HTR-8/SVneo (cell line): Measurements from ENCODE around the gene SYT14.
"Not testable (repeated sequence)": the region's sequence is repeated elsewhere in the genome, so short reads cannot be mapped to it uniquely, and the experiment has no call there.

Experiments used
- DNase-seq: peaks from one replicate; pipeline ENCODE4 v3.0.0; 2011; ENCODE audit warnings: low spot score, mixed read lengths; ENCODE audit not compliant: insufficient read length
- FAIRE-seq: peaks from 2 replicates; lab custom pipeline; 2011; peaks lifted over from hg19 to GRCh38; lab: Jason Lieb, UNC

The SYT14 gene

DNA sequence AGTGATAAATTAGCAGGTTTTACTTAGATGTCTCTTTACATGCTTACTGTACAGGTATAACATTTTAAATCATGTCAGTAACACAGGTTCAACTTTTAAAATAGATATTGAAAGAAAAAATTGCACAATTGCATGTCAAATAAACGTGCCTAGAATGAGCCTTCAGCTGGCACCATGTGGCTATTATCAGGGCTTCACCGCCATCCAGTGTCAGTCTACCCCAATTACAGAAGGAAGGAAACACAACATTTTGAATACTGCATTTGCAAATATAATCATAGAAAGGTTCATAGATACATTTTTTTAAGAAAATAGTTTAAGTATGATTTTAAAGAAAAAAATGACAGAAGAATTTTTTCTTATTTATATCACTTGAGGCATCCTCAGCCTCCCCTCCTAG, 247.0 kb downstream of the SYT14 start:
- DNase-seq (no peak), FAIRE-seq (no peak)

DNA sequence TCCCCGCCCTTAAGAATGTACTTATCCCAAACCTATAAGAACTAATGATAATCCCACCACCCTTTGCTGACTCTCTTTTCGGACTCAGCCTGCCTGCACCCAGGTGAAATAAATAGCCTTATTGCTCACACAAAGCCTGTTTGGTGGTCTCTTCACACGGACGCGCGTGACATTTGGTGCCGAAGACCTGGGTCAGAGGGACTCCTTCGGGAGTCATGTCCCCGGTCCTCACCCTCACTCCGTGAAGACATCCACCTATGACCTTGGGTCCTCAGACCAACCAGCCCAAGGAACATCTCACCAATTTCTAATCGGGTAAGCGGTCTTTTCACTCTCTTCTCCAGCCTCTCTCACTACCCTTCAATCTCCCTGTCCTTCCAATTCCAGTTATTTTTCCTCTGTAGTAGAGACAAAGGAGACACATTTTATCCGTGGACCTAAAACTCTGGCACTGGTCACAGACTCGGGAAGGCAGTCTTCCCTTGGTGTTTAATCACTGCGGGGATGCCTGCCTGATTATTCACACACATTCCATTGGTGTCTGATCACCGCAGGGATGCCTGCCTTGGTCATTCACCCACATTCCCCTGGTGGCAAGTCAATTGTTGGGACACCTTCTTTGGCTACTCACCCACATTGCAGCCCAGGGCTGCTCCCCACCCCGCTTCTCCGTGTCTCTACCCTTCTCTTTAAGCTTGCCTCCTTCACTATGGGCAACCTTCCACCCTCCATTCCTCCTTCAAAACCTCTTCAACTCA, 250.0 kb downstream of the SYT14 start:
- not testable (repeated sequence) for DNase-seq
- FAIRE-seq: peak; percentile 80

DNA sequence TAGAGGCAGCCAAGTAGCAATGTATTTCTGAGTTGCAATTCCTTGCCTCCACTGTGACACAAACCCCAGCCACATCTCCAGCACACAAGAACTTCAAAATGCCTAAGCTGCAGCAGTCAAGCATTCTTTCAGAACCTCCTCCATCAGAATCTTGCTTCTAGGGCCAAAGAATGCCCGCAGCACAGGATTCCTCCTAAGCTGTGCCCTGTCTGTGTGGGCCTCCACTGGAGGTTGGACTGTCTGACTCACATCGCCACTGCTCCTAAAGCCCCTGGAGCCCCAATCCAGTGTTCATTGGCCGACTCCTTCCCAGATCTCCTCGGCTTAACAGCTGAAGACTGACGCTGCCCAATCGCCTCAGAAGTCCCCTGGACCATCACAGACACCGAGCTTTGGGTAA, 251.4 kb downstream of the SYT14 start:
- FAIRE-seq (no peak), DNase-seq (no peak)

DNA sequence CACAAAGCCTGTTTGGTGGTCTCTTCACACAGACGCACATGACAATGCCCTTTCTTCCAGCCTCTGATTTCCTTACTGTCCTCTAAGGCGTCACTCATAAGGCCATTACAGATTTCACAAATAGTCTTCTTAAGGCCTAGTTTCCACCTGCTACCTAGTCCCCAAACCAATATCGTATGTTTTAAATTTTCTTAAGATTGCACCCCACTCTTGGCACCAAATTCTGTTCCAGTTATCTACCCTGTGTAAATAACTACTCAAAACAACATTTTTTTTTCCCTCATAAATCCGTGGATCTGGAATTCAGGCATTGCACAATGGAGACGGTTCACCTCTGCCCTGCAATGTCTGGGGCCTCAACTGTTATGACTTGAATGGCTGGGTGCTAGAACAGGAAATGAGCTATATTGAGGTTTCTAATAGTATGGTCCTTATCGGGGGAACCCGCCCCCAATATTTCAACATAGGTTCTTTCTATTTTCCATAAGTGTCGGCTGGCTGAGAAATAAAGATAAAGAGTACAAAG, 257.7 kb downstream of the SYT14 start:
- no peak for DNase-seq
- no peak for FAIRE-seq

DNA sequence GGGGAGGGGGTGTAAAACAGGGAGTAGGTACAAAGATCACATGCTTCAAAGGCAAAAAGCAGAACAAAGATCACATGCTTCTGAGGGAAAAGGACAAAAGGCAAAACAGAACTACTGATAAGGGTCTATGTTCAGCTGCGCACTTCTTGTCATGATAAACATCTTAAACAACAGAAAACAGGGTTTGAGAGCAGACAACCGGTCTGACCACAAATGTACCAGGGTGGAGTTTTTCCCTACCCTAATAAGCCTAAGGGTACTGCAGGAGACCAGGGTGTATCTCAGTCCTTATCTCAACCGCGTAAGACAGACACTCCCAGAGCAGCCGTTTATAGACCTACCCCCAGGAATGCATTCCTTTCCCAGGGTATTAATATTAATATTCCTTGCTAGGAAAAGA, 258.2 kb downstream of the SYT14 start:
- FAIRE-seq: not testable (repeated sequence)

DNA sequence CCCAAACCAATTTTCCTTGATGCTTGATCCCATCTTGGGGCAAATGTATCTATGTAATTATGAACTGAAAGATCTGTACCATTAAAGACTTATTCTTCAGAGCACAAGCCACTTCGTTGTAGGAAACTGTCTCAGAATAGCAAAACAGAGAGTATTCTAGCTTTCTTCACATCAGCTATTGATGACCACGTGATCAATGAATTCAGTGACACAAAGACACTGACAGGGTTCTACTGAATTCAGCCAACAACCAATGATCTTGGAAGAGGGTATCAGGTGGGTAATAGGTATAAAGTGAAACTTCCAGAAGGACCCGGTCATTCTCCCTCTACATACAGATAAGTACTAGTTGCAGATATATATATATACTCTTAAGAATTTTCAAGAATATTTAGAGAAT, 260.8 kb downstream of the SYT14 start:
- FAIRE-seq (no peak), DNase-seq (no peak)

More for the DNA sequence above, 258.2 kb downstream of the SYT14 start:
- DNase-seq: not testable (repeated sequence)

DNA sequence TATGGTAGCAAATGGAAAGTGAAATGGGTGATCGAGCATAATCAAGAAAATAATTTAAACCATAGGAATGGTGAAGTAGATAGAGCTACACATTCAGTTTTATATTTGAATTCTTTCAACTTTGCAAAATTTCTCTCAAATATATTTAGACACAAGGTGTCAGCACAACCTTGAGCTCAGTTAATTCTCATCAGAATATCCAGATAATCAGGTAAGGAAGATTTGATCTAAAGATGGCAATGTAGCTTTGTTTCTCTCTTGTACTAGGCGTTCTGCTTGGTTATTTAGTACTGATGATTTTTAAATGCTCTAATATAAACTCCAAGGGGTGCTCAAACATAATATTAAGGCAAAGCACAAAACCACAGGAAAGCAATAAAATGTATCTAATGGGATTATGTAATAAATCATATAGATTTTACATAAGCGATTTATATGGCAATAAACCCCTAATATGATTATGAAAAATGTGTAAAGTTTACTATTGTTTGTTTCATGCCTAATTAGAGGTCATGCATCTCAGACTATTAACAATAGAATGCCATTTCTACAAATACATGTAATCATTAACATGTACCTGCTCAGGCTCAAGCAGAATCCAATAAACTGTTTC, 262.2 kb downstream of the SYT14 start:
- DNase-seq (no peak), FAIRE-seq (no peak)

DNA sequence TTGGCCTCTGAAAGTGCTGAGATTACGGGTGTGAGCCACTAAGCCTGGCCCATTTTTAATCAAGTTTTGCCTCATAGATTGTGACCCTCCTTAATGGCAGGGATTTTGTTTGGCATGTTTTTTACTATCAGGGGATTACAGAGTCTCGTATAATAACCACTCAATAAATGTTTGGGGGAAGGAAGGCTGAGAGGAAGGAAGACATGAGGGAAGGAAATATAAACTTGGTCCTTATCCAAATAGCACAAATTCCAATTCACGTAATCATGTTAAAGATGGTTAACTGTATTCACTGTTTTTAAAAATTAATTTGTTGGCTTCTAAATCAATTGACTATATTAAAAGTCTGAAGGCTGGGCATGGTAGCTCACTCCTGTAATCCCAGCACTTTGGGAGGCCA, 263.7 kb downstream of the SYT14 start:
- FAIRE-seq (no peak), DNase-seq (no peak)

DNA sequence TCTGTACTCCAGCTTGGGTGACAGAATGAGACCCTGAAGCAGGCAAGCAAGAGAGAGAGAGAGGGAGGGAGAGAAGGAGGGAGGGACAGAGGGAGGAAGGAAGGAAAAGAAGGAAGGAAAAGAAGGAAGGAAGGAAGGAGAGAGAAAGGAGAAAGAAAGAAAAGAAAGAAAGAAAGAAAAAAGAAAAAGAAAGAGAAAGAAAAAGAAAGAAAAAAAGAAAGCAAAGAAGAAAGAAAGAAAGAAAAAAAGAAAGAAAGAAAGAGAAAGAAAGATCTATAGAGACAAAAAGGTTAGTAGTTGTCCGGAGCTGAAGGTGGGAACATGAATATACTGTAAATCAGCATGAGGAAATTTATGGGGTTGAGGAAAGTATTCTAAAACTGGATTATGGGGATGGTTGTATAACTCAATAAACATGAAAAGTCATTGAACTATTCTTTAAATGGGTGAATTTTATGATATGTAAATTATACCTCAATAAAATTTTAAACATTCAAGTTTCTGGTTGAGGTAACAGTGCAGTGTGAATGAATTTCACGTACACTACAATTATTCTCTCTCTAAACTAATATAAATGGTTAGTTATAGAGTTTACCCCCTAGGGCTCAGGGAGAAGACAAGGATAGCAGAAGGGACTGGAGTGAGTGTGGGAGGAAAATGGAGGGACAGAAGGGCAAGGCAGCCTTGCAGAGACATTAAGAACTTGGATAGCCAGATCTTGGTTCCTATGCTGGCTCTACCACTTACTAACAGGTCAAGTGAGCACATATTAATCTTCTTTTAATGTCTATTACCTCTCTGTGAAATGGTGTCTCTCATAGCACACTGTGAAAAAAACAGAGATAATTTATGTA, 269.8 kb downstream of the SYT14 start:
- DNase-seq (no peak), FAIRE-seq (no peak)

DNA sequence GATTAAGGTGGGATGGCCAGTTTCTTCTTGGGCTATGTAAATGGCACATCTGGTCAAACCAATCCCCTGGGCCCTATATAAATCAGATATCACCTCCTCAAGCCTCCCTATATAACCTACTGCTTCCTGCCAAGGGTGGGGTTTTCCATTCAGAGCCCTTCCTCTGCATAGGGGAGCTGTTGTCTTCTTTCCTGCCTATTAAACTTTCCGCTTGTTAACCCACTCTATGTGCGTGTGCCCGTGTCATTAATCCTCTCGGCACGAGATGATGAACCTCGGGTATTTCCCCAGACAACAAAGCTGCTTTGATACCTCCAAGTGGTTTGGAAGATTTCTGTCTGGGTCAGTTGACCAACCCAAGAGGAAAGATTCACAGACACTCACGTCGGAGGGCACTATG, 275.3 kb downstream of the SYT14 start:
- FAIRE-seq (no peak), DNase-seq (no peak)

DNA sequence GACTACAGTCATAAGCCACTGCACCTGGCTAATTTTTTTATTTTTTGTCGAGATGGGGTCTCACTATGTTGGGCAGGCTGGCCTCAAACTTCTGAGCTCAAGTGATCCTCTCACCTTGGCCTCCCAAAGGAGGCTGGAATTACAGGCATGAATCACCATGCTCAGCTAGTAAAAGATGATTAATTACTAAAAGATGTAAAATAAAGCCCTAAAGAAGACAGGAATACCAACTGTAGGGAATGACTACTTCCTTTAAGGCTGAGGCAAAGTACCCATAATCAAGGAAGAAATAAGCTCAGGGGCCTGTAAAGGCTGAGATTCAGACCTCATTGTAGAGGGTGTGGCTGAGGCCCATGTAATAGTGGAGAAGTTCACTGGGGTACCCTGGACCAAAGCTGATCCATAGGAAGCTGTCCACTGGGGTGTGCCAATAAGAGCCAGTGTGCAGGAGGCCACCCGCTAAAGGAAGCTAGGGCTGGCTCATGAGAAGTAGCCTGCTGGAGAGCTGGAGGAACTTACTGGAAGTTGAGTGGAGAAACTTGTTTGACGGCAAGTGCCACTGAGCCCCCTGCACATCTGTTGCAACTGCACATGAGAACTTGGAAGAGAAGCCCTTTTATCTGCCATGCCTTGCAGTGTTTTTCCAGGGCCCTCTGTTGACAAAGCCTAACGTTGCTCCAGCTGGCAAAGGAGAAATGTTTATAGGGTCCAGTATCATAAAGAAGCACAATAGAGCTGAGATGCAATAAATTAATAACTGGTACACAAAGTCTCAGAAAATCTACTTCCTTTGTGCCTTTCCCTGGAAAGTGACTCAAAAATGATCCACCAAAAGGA, 276.8 kb downstream of the SYT14 start:
- FAIRE-seq (no peak), DNase-seq (no peak)

DNA sequence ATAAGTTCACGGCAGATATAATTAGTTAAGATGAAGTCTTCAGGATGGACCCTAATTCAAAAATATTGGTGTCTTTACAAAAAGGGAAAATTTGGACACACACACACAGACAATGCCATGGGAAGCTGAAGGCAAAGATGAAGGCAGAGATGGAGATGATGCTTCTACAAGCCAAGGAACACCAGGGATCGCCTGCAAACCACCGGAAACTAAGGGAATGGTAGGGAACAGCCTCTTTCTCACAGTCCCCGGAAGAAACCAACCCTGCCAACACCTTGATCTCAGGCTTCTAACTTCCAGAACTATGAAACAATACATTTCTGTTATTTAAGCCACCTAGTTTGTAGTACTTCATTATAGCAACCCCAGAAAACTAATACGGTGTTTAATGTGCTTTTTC, 279.5 kb downstream of the SYT14 start:
- FAIRE-seq: no peak
- DNase-seq: no peak

DNA sequence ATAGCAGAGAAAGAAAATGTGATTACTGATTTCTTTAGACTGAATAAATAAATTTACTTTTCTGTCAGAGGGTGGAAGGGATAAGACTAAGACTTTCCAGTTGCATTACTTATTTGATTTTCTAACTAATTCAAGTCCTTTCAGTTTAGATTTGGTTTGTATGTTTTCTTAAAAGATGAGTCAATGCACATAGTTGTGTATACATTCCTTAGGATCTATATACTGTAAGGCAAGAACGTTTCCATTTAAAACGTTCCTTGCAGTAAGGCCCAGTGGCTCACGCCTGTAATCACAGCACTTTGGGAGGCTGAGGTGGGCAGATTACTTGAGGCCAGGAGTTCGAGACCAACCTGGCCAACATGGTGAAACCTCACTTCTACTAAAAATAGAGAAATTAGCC, 280.0 kb downstream of the SYT14 start:
- no peak for FAIRE-seq
- no peak for DNase-seq
